ENCODE data around the gene DPP6. TPM values are rescaled to one million over a fixed set of nuclear protein-coding genes. Genes with fewer than 3 reads are reported as not detected.
A peak's percentile ranks its signal among the peaks of the same experiment; 100 is the strongest.

The DPP6 gene
- total RNA-seq, 1 experiment from 2014 or later = not detected

DNA sequence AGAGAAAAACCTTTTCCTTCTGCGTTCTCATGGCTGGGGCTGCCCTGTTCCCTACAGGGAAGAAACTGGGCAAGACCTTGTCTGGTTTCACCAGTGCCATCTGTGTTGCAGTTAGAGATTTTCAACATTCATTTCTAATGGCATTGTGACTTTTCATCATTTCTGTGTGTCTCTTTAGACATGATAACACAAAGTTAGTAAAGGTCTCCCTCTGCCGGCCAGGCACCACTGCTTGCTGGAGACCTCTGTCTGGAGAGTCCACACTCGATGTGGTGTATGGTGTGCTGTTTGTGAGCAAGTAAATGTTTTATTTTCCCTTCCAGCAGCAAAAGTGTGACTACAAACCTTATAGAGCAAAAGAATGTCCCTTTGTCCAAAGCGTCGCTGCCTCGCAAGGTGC lies 737.2 kb downstream of the DPP6 start:
- peaks cover 3% of the 10 kb centered on the region; the same call in 1 of the 2 replicates for H3K4me1 ChIP-seq
- no peaks in the 10 kb centered on the region for H3K9me3 ChIP-seq (replicated peaks)
- no peak overlapping the region for H3K4me3 ChIP-seq
- H3K36me3 ChIP-seq = no peaks in the 10 kb centered on the region
- H3K27ac ChIP-seq = no peak overlapping the region
- H3K27me3 ChIP-seq = peaks cover 12% of the 10 kb centered on the region
- DNase-seq = peak in 1 of 2 experiments; percentile 10

DNA sequence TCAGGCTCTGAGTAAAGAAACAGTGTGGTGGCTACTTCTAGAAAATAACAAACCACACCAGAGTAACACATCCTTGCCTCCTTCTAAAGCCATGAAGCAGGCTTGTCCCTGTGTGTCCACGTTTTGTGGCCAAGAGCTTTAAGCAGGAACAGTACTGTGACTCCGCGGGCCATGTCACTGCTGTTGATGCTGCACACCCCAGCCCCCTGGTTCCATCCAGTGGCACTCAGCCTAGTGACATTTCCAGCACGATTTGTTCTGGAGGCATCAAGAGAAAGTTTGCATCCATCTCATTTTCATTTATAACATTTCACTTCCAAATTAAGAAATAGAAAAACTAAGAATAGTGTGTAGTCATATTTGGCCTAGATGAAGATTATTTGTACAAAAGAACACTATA lies 739.4 kb downstream of the DPP6 start:
- Histone ChIP-seq H3K9me3 (replicated peaks) (no peaks in the 10 kb centered on the region), H3K36me3 (no peaks in the 10 kb centered on the region), H3K4me3 (no peak overlapping the region)

DNA sequence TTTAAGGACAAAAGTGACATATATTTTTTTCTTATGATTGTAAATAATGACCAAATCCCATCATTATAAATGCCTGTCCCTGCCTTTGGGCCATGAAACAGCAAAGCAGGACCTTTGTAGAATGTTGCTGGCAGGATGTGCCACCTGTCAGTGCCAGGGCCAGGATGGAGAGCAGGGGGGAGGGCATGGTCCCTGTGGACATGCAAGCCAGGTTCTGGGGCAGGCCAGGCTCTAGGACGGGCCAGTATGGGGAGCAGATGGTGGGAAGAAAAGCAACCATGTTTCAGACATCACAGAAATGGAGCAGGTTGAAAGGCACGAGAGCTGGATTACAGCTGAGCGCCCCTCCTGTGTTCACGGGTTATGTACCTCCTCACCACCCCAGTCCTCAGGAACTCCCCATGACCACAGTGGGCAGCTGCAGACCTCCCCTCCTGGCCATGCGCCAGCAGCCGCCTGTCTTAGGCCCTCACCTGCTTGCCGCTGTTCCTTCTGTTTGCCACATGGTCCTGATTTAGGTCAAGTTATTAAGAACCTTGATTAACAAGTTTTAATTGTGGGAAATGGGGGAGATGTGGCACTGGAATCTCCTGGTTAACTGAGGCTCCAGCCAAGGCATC lies 740.3 kb downstream of the DPP6 start:
- H3K27ac ChIP-seq = no peak overlapping the region
- H3K4me3 ChIP-seq = no peak overlapping the region
- DNase-seq = peak; percentile 51 to 68
- H3K36me3 ChIP-seq = no peaks in the 10 kb centered on the region
- H3K9me3 ChIP-seq (replicated peaks) = no peaks in the 10 kb centered on the region
- H3K4me1 ChIP-seq = peaks cover 3% of the 10 kb centered on the region; the same call in 1 of the 2 replicates
- peaks cover 13% of the 10 kb centered on the region for H3K27me3 ChIP-seq

More for the DNA sequence above, 739.4 kb downstream of the DPP6 start:
- no peak for DNase-seq
- H3K27me3 ChIP-seq = peaks cover 11% of the 10 kb centered on the region
- H3K4me1 ChIP-seq = peaks cover 3% of the 10 kb centered on the region; the same call in 1 of the 2 replicates
- no peak overlapping the region for H3K27ac ChIP-seq

DNA sequence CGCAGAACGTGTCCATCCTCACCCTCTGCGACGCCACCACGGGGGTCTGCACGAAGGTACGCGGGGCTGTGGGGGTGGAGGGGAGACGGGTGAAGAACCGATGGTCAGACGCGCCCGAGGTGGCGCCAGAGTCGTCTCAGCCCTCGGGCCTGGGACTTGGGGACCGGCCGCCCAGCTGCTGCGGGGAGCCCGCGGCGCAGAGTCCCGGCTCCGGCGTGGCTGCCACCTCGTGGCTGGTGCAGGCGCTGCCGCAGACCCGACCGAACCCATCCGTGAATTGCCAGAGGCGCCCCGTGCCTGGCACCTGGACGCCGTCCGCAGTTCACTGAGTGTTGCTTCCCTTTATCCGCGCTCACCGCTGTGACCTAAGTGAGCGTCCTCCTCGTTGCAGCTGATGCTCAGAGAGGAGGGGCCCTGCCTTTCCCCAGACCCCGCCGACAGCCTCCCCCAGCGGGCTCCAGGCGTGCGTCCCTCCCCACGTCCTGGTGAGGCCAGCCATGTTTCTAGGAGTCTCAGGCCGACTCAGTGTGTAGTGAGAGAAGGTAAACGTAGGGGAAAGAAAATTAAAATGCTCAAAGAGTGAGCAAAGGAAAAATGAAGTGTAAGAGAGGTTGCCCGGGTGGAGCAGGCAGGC lies 742.1 kb downstream of the DPP6 start:
- DNase-seq = no peak
- Histone ChIP-seq H3K9me3 (replicated peaks) (no peaks in the 10 kb centered on the region), H3K27me3 (peaks cover 11% of the 10 kb centered on the region), H3K4me3 (no peak overlapping the region), H3K27ac (no peak overlapping the region), H3K36me3 (no peaks in the 10 kb centered on the region), H3K4me1 (peaks cover 3% of the 10 kb centered on the region; the same call in 1 of the 2 replicates)

DNA sequence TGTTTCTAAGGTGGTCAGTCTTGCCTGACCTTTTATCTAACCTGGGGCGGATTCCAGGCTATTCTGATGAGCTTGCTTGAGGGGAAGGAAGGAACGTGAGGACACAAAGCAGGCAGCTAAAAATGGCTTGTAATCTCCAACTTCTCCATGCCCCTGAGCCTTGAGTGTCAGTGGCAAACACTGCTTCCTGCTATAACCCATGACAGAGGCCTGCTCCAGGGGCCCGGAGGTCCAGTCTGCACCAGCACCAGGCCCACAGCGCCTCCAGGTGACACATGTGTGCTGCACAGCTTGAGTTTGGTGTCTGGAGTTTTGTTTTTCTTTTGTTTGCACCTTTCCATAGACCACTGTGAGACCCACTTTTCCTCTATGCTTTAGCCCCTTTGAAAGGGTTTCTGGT lies 742.8 kb downstream of the DPP6 start:
- peak in 1 of 2 experiments; percentile 6 for DNase-seq
- H3K27ac ChIP-seq = no peak overlapping the region
- H3K9me3 ChIP-seq (replicated peaks) = no peaks in the 10 kb centered on the region
- peaks cover 12% of the 10 kb centered on the region for H3K27me3 ChIP-seq
- H3K4me3 ChIP-seq = no peak overlapping the region
- H3K4me1 ChIP-seq = peaks cover 3% of the 10 kb centered on the region; the same call in 1 of the 2 replicates
- no peaks in the 10 kb centered on the region for H3K36me3 ChIP-seq

DNA sequence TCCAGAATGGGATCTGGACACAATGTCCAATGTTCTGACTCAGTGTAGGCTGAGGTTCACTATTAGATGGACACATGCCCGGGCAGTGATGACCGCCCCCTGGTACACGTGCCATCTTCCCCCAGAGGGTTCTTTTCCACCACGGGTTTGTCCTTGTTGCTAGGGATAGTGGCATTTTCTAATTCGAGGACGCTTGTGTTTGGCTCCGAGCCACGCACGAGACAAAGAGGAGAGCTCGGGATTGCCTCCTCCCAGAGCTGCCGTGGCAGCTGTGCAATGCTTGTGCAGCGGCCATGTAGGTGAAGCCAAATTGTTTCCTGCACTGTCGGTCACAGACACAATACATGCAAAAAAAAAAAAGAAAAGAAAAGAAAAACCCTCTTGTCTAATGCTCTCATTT lies 743.2 kb downstream of the DPP6 start:
- Histone ChIP-seq H3K36me3 (no peaks in the 10 kb centered on the region), H3K27ac (no peak overlapping the region), H3K4me1 (peaks cover 3% of the 10 kb centered on the region; the same call in 1 of the 2 replicates), H3K4me3 (no peak overlapping the region), H3K27me3 (peaks cover 16% of the 10 kb centered on the region), H3K9me3 (replicated peaks) (no peaks in the 10 kb centered on the region)
- DNase-seq = peak in 1 of 2 experiments; percentile 34

DNA sequence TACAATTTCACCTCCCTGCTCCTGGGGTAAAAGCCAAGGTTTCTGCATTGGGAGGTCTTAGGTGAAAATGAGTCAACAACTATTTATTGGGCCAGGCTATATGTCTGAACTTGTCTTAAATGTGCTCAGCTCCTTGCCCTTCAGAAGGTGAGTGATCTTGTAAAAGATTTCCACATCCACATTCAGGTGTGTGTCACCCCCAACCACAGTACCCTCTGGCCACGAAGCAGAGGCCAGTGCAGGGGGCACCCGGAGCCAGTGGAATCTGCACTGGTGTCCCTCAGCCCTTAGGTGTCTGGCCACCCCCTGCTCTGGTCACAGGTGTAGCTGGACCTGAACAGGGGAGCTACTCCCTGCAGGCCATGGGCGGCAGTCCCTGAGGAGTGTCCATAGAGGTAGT lies 752.3 kb downstream of the DPP6 start:
- H3K36me3 ChIP-seq = no peaks in the 10 kb centered on the region
- no peak overlapping the region for H3K27ac ChIP-seq
- no peak for DNase-seq
- H3K9me3 ChIP-seq (replicated peaks) = no peaks in the 10 kb centered on the region
- H3K27me3 ChIP-seq = peaks cover 33% of the 10 kb centered on the region
- no peaks in the 10 kb centered on the region for H3K4me1 ChIP-seq
- H3K4me3 ChIP-seq = no peak overlapping the region

DNA sequence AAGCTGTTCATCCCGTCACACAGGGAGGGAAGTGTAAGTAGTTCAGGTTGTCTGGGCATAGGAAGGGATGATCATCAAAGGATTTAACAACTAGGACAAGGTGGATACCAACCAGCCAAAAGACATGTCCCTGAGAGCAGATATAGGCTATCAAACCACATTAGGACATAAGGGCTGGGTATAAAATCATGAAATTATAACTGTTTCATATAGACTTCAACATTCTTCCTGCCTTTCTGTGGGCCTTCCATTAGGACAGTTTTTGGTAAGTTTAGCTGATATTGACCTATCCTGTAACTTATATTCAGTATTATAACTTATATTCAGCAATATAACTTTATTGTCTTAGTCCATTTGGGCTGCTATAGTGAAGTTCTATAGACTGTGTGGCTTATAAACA lies 759.8 kb downstream of the DPP6 start:
- H3K27ac ChIP-seq = no peak overlapping the region
- H3K27me3 ChIP-seq = no peaks in the 10 kb centered on the region; the same call in 1 of the 2 replicates
- H3K4me3 ChIP-seq = no peak overlapping the region

DNA sequence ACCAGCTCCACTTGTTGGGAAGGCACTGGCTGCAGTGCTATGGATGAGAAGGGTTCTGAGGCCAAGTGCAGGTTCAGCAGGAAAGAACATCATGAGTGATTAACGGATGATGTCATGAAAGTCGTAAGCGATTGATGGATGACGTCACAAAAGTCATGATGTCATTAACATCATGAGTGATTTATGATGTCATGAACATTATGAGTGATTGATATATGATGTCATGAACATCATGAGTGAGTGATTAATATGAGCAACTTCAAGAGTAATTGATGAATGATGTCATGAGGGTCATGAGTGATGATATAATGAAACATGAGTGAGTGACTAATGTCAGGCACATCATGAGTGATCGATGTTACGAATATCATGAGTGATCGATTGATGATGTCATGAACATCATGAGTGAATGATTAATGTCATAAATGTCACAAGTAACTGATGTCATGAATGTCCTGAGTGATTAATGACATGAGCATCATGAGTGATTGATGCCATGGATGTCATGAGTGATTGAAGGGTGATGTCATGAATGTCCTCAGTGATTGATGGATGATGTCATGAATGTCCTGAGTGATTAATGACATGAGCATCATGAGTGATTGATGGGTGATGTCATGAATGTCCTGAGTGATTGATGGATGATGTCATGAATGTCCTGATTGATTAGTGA lies 765.2 kb downstream of the DPP6 start:
- Histone ChIP-seq H3K4me3 (no peak overlapping the region), H3K27ac (no peak overlapping the region), H3K9me3 (replicated peaks) (no peaks in the 10 kb centered on the region), H3K36me3 (no peaks in the 10 kb centered on the region), H3K4me1 (no peaks in the 10 kb centered on the region), H3K27me3 (peaks cover 11% of the 10 kb centered on the region; the same call in 1 of the 2 replicates)
- no peak for DNase-seq

More for the DNA sequence above, 759.8 kb downstream of the DPP6 start:
- H3K9me3 ChIP-seq (replicated peaks) = no peaks in the 10 kb centered on the region
- H3K4me1 ChIP-seq = no peaks in the 10 kb centered on the region
- no peaks in the 10 kb centered on the region for H3K36me3 ChIP-seq
- no peak for DNase-seq

DNA sequence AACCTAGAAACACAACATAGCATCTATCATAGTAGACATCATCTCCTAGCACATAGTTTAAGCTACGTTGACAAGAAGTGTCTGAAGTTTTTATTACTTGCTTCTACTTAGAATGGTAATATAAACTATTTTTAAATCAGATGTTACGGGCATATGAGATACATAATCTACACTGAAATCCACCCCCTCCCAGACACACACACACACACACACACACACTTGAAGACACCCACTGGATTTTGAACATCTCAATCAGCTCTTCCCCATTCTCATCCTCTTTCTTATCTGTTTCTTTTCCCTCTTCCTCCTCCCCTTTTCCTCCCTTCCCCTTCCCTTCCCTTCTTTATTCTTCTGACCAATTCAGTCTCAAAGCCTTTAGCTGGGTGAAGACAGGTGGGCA lies 774.8 kb downstream of the DPP6 start:
- Histone ChIP-seq H3K27me3 (peaks cover 20% of the 10 kb centered on the region), H3K4me3 (no peak overlapping the region), H3K4me1 (no peaks in the 10 kb centered on the region), H3K36me3 (no peaks in the 10 kb centered on the region), H3K9me3 (replicated peaks) (no peaks in the 10 kb centered on the region), H3K27ac (no peak overlapping the region)
- no peak for DNase-seq

DNA sequence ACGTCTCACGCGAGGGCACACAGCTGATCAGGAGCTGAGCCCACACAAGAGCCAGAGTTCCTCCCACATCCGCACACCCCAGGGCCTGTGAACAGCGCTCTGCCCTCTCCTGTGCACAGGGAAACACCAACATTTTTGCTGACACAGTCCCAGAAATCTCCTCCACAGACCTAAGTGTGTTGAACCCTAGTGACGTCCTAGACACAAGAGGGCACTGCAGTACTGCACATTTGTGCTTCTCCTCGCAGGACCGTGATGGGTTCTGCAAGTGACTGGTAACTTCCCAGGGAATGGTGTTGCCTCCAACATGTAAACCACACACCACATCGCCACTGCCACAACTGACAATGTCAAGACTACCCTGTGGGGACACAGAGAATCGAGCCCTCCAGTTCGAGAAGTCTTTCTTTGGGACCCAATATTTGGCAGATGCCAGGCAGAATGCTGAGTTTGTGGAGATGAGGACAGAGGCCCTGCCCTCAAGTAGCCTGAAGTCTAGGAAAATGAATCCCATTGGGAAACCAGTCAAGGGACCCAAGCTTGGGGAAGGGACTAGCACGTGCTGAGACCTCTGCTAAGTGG lies 780.5 kb downstream of the DPP6 start:
- no peaks in the 10 kb centered on the region for H3K36me3 ChIP-seq
- H3K4me1 ChIP-seq = peaks cover 17% of the 10 kb centered on the region
- H3K9me3 ChIP-seq (replicated peaks) = no peaks in the 10 kb centered on the region
- peak; percentile 65 to 78 for DNase-seq
- H3K27me3 ChIP-seq = no peaks in the 10 kb centered on the region; the same call in 1 of the 2 replicates
- H3K27ac ChIP-seq = no peak overlapping the region
- no peak overlapping the region for H3K4me3 ChIP-seq

DNA sequence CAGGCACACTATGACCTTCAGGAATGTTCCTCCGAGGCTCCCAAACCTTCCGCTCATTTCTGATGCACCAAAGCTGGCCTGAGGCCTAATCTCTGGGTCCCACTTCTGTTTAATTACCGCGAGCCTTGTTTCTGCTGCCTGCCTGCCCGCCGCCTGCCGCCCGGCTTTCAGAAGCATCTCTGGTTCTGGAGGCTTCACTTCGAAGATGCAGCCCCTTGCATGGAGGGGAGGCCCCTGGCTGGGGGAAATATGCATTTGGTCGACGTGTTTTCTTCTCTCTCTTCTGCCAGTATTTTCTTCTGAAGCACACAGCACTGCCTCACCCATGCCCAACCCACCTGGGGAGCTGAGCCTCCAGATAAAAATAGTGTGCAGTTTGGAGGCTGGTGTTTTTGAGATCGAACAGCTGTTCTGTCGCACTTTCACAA lies 783.8 kb downstream of the DPP6 start:
- peaks cover 24% of the 10 kb centered on the region for H3K4me1 ChIP-seq
- no peaks in the 10 kb centered on the region for H3K9me3 ChIP-seq (replicated peaks)
- H3K27ac ChIP-seq = peak overlapping the region; percentile 59
- no peaks in the 10 kb centered on the region for H3K27me3 ChIP-seq
- no peaks in the 10 kb centered on the region for H3K36me3 ChIP-seq
- H3K4me3 ChIP-seq = peak overlapping the region; percentile 15; the same call in 1 of the 2 replicates
- DNase-seq = peak; percentile 41 to 60

DNA sequence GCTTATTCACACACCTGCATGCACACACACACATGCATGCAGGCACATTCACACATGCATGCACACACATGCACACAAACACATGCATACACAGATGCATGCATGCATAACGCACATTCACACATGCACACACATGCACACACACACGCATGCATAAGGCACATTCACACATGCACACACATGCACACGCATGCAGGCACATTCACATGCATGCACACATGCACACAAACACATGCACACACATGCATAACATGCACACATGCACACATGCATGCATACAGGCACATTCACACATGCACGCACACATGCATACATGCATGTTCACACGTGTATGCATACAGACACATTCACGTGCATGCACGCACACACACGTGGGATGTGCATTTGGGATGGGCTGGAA lies 784.9 kb downstream of the DPP6 start:
- Histone ChIP-seq H3K9me3 (replicated peaks) (no peaks in the 10 kb centered on the region), H3K4me1 (peaks cover 28% of the 10 kb centered on the region), H3K4me3 (no peak overlapping the region), H3K27ac (no peak overlapping the region), H3K27me3 (no peaks in the 10 kb centered on the region), H3K36me3 (no peaks in the 10 kb centered on the region)
- DNase-seq = no peak

DNA sequence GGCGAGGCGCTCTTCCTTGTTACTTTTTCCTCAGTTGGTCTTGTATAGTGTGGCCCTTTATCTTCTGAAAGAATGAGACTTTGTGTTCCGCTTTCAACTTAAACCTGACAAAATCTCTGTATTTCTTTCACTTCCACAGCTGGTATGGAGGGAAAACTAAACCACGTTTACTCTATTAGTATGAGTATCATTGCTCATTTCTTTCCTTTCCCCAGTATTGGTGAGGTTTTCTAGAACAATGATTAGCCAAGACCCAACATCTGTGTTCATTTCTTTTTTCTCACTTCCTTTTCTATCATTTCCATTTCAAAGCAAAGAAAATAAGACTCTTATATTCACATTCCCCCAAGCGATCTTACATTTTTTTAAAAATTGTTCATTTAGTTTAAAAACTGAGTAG lies 785.4 kb downstream of the DPP6 start:
- no peaks in the 10 kb centered on the region for H3K27me3 ChIP-seq
- no peak for DNase-seq

DNA sequence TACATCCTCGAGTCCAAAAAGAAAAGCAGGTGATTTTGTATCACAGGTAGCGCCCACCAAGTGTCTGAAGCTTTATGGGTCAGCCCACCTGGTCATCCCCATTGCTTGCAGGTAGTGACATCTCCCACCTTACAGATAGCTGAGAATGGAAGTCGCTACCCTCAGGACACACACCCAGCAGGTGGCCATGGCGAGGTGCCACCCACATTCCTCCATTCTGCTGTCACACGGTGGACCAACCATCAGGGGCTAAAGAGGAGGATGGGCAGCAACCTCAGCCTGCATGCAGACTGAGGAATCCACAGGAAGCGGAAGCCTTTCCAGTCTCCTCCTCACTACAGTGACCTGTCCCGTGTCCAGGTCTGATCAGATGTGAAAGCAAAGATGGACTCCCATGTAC lies 787.9 kb downstream of the DPP6 start:
- H3K27ac ChIP-seq = no peak overlapping the region
- peaks cover 50% of the 10 kb centered on the region for H3K4me1 ChIP-seq
- H3K36me3 ChIP-seq = no peaks in the 10 kb centered on the region
- DNase-seq = no peak
- no peak overlapping the region for H3K4me3 ChIP-seq
- no peaks in the 10 kb centered on the region for H3K27me3 ChIP-seq
- no peaks in the 10 kb centered on the region for H3K9me3 ChIP-seq (replicated peaks)

More for the DNA sequence above, 785.4 kb downstream of the DPP6 start:
- H3K36me3 ChIP-seq = no peaks in the 10 kb centered on the region
- no peak overlapping the region for H3K27ac ChIP-seq
- H3K4me3 ChIP-seq = no peak overlapping the region
- no peaks in the 10 kb centered on the region for H3K9me3 ChIP-seq (replicated peaks)
- H3K4me1 ChIP-seq = peaks cover 33% of the 10 kb centered on the region

Data from SJCRH30 (cell line).